Left forelimb (tissue), 1 donor: ENCODE data around the gene CAMK2A.

ENCODE experiments used
- DNase-seq: peaks from one replicate; pipeline ENCODE4 v3.0.0-alpha.2; 2018; ENCODE audit warnings: low spot score

Gene CAMK2A

DNA sequence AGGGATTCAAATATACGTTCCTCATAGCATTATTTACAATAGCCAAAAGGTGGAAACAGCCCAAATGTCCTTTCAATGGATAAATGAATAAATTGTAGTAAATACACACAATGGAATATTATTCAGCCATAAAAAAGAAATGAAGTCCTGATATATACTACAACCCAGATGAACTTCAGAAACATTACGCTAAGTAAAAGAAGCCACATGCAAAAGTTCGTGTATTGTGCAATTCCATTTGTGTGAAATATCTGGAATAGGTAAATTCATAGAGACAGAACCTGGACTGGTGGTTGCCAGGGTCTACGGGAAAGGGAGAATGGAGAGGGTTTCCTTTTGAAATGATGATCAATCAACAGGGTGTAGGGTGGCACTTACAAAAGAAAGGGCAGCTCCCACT lies 25.7 kb upstream of the CAMK2A start:
- DNase-seq: no peak

DNA sequence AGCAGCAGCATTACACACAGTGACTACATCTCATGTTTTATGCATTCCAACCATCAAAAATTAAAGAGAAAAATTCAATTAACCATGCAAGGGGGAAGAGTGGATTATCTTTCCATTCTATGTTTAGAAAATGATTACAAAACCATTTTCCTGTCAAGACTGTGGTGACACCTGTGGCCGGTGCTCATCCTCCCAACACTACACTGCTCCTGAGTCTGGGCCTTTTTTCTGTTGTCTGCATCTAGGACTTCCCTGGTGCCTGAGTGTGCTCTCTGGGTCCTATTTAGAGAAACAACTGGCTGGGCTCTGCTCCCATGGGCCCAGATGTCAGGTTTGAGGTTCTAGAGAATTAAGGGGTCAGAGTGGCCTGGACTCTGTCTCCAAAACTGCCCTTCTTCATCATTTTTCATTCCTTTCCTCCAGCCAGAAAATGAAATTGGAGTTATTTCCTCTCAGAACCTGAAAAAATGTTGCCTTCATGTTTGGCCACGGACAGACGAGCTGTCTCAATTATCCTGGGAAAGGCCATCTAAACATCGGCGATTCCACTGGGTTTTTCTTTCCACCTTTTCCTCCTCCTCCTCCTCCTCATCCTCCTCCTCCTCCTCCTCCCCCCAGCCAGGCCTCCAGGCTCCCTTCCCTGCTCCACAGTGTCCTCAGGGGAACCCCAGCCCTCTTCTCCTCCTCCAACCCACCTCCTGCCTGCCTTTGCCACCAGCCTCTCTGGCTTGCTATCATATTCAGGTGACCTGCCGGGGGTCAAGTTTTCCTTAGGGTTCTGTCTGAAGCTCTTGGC lies 24.5 kb upstream of the CAMK2A start:
- DNase-seq: no peak

DNA sequence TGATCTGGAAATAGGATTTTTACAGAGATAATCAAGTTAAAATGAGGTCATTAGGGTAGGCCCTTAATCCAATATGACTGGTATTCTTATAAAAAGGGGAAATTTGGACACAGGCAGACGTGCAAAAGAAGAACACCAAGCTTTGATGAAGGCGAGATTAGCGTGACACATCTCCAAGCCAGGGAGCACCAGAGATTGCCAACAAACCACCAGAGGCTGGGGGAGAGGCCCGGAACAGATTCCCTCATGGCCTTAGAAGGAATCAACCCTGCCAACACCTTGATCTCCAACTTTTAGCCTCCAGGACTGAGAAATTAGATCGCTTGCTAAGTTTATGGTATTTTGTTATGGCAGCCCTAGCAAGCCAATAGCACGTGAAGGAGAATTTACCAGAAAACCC lies 23.9 kb upstream of the CAMK2A start:
- DNase-seq: no peak

DNA sequence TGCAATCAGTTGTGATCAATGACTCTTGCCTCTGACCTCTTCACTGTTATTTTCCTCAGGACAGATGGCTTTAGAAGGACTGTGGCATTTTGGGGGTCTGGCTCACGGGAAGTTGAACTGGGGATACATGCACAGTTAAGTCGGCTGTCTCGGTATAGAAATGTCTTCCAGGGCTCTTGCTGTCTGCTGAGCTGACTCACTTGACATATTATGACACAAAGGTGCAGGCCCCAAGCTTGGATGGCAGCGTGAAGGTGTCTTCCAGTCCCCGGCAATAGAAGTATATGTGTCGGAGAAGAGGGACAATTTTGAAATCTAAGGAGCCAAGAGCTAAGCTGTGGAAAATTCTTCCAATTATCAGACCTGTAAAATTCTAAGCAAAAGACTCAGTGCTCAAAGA lies 22.9 kb upstream of the CAMK2A start:
- no peak for DNase-seq

DNA sequence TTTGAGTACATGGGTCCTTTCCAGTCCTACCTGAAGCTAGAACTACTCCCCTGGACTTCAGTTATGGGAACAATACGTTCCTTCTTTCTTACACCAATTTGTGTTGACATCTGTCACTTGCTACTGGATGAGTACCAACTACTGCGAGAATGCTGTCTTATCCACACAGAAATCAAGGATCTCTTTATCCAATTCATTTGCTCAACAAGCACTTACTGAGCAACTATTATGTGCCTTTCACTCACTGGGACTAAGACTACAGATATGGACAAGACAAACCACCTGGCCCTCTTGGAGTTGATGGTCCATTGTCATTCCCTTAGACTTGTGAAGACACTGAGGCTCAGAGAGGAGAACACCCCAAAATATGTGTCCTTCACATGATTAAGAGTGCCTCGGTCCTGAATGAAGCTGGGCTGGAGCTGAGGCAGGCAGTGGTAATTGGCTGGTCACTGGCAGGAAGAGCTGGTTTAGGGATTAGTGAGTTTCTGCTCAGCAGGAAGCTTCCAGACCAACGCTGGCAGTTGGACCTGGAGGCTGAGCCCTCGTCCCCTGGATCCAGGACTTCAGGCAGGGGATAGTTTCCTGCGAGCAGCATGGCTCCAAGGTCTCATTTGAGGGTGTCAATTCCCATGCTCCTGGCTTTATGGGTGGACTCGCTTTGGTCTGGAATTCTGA lies 21.6 kb upstream of the CAMK2A start:
- DNase-seq: no peak

DNA sequence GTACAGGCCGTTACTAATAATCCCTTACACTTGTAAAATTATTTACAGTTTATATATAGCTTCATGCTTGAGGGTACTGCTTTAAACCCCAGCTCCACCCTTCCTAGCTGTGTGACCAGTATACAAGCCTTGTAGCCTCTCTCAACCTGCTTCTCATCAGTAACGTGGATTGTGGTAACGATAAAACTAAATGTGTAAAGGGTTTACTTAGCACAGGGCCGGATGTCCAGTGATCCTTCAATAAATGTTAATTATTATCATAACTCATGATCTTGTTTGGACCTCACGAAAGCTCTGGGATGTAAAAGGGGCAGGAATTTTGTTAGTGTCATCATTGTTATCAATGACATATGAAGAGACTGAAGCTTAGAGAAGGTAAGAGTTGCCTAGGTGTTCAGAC lies 20.7 kb upstream of the CAMK2A start:
- DNase-seq: no peak

DNA sequence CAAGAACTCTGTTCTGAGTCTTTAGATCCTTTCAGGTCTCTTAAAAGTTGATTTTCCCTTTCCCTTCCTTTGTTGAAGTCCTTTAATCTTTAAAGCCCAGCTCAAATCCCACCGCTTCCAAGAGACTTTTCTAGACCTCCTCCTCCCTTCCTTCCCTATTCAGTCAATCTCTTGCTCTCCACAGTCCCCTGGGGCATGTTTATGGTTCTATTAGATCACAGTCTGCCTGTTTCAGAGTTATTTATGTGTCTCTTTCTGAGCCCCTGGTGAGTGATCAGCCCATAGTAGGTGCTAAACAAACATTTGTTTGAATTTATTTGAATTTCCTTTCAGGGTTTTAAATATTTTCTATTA lies 20.3 kb upstream of the CAMK2A start:
- DNase-seq: no peak

DNA sequence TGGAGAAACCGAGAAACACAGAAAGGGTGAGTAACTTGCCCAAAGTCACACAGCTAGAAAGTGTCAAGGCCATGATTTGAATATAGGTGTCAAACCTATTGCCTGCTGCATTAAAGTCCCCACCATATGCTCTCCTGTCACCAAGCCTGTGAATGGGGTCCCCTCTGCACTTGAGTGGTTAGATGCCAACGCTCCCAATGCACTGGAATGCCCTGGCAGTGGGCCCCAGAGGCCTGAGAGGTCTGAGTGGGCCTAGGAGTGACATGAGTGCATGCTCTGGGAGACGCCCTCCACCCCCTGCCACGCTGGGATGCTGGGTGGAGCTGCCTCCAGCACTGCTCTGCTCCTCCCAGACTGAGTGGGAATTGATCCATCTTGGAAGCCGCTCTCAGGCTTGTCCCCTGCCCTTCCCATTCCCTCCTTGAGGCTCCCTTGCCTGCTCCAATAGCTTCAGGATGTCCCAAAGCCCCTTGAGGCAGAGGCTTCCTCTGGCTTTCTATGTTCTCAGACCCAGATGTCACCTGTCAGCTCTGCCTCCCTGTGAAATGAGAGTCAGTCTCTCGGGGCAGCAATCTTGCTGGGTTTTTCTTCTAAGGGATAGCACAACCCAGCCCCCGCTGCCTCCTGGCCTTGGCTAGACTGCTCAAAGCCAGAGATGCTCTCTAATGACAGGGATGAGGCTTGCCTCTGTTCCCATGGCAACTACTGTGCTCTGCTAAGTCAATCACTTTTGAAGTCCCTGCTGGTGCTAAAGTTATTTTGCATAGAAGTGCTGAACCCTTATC lies 19.7 kb upstream of the CAMK2A start:
- DNase-seq: no peak

DNA sequence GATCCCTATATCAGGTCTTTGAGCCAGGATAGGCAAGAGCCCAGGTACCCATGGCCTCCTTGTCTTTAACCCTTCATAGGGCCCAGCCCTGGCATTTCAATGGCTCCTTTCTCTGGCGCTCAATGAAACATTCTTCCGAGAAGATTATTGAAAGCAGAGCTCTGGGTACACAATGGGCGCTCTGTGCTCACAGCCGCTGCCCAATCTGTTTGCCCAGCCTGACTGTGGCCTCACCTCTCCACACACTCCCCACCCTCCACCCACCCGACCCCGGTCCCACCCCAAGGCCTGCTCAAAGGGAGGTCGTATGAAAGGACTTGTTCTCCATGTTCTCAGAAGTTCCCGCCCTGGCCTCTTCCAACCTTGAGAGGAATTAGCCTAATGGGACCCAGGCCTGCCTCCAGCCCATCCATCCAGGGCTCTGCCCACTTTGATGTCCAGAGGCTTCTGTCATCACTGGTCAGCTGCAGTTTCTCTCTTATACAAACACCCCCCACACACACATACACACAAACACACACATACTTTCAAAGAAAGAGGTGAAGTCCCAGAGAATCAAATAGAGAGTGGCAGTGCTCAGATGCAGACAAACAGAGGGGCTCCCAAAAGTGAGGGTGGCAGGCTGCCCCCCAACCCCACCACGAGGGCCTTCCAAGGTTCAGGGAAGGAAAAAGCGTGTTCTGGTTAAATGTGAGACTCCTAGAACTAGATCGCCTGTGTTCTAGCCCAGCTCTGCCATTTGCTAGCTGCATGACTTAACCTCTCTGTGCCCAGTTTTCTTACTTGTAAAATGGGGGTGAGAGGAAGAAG lies 18.2 kb upstream of the CAMK2A start:
- DNase-seq: no peak

DNA sequence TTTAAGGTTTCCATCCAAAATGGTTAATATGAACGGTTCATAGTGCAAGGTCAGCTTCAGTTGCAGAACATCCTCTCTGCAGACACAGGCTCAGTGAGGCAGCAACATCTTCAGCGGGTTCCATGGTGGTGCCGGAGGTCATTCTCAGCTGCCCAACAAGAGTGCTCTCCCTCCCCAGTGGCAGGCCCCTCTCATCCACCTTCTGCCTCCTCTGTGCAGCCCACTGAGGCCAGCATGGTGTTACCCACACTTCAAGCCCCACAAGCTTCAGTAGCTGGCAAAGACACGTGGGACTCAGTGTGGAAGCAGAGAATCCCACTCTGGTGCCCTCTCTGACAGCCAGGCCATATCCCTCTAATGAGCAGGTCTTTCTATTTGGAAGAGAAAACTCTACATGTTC lies 17.2 kb upstream of the CAMK2A start:
- no peak for DNase-seq

DNA sequence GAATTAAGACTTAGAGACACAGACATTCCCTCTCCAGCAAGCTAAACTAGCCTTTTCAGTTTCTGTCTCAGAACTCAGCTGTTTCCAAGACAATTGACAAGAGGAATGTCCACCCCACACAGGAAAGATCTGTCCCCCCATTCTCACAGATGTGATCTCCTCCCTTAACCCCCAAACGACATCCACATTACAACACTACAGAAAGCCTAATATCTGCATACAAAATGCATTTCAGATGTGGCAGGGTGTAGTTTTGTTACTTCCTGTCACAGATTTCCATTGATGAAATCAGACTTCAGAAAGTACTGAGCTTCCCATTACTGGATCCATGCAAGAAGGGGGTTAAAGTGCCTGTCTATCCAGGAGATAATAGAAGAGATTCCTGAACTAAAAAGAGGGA lies 16.0 kb upstream of the CAMK2A start:
- no peak for DNase-seq

DNA sequence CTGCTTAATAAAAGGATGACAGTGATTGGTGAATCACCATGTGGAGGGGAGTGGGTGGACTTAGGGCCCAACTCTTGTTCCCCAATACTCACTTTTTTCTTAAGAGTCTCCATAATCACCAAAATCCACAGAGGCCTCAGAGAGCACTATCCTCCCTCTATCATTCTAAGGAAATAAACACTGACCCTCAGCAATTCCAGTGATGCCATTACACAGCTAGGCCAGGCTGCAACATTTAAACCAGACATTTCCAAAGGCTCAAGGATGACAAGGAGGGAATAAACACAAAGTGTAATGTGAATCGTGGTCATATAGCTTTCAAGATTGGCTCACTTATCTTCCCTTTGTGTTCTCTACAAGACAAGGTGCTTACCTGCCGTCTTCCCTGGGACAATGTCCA lies 15.5 kb upstream of the CAMK2A start:
- no peak for DNase-seq

DNA sequence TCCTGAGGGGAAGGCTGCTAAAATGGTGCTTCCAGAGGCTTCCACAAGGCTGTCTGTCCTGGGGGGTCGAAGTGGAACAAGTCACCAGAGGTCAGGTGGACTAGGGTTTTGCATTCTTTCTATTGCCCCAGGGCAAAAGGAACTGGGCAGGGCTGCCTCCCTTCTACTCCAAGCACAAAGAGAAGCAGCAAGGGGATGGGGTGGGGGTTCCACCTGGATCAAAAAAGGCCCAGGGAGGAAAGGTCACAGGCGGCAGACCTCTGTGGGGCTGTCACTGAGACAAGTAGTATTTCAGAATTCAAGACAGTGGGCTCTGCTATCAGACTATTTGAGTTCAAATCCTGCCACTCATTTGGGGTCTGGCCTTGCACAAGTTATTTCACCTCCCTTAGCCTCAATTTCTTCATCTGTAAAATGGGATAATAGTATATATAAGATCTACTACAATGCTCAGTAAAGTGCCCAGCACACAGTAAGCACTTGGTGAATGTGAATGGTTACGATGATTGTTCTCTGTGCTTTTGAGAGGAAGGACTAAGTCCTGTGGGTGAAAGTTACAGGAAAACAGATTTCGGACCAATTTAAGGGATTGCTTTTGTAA lies 15.0 kb upstream of the CAMK2A start:
- no peak for DNase-seq

DNA sequence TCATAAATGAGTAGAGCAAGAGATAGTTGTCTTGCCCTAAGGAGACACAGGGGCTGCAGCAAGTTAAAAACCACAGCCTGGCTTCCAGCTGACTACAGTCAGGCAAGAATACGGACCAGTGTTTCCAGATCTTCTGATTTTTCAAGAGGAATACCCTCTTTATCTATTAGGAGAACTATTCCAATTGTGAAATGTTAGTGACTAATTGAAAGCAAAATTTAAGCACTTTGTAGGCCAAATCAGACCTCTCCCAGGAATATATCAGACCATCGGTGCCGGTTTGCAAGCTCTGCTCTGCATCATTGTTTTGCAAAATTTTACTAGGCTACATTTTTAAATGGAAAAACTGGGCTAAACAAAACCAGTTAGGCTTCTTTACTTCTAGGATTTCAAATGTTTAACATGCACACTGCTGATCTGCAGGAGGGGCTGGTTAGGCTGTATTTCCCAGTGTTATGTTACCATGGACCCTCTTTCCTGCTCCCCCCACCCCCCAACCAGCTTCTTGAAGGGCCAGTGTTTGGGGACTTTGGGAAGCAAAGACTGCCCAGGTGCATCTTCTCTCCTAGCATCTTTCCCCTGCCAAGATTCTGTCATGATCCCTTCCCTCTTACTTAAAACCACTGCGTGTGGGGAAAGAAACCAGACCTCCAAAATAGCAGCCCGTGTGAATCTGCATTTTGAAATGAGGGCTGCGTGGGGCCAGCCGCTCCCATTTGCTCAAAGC lies 14.2 kb upstream of the CAMK2A start:
- no peak for DNase-seq

DNA sequence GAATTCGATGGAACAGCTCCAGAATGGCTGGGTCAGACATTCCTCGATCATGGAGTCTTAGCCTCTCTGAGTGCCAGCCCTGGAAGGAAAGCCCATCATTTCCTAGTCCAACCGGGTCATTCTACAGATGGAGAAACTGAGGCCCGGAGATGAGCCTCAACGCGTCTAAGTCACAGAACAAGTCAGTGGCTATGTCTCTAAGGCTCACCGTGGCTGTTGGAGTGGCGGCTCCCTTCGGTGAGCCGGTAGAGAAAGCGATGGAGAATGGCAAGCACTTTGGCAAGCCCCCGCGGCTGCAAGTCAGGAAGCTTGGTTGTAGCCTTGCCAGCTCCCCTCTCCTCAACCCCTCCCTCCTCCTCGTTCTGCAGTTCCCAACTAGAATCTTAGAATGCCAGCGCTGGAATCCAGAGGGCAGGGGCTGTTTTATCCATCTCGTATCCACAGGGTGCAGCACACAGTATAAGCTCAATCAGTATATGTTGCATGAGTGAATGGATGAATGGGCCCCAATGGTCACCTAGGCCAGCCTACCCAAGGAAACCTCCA lies 13.6 kb upstream of the CAMK2A start:
- DNase-seq: no peak

DNA sequence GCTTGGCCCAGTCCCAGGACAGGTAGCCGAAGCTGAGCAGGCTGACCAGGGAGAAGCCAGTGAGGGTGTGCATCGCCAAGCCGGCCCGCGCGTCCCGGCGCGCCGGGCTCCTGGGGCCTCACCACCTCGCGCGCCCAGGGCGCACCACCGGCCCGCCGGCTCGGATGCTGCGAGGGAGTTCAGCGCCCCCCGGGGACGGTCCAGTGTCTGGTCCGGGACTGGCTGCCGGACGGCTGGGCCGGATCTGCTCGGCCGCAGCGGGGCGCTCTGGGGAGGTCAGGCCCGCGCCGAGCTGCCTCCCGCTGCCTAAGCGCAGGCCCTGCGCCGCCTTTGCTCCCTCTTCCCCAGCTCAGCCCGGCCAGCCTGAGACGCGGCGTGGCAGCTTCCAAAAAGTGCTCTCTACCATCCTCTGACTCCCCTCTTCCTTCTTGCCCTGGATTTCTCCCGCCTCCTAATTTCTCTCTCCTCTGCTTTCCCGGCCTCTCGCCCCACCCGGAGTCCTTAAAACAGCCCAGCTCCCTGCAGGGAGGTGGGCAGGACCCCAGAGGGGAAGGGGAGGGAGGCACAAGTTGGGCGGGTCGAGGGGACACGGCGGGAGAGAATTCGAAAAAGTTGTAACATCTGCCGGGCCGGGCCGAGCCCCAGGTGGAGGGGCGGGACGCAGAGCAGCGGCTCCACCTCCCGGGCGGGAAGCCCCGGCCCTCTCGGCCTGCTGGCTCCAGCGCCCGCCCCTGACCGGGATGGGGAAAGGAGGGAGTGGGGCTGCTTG lies 12.9 kb upstream of the CAMK2A start, which contains the start of gene ARSI:
Gene ARSI (minus strand): TSS at position 605 of the 769 bp plus-strand sequence. CDS start 532 bp downstream, at position 73.
- peak; percentile 90 for DNase-seq

DNA sequence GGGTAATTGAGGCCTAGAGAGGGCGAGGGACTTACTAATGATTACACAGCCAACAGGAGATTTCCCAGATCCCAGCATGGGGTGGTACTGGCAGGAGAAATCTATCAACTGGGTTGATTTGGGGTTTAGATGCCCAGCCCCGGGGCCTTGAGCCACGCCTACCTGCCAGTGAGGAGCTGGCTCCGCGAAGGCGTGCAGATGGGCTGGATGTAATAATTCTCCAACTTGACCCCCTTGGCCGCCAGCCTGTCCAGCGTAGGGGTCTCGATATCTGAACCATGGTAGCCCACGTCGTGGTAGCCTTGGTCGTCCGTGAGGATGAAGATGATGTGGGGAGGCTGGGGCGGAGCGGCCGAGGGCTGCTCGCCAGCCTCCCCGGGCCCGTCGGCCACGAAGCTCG lies 12.3 kb upstream of the CAMK2A start:
- DNase-seq: no peak

DNA sequence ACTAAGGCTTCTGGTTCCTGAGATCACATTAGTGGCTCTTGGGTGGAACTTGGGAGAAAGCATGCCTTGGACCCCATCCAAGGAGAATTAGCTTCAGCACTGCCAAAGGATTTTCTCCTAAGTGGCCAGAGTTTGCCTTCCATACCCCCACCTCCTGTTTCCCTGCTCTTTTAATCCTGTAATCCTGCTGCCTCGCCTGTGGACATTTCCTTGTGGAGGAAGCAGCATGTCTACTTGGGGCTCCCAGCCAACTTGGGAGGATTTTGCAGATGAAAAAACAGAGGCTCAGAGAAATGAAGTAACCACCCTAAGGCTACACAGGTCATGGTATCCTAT lies 11.6 kb upstream of the CAMK2A start:
- no peak for DNase-seq

DNA sequence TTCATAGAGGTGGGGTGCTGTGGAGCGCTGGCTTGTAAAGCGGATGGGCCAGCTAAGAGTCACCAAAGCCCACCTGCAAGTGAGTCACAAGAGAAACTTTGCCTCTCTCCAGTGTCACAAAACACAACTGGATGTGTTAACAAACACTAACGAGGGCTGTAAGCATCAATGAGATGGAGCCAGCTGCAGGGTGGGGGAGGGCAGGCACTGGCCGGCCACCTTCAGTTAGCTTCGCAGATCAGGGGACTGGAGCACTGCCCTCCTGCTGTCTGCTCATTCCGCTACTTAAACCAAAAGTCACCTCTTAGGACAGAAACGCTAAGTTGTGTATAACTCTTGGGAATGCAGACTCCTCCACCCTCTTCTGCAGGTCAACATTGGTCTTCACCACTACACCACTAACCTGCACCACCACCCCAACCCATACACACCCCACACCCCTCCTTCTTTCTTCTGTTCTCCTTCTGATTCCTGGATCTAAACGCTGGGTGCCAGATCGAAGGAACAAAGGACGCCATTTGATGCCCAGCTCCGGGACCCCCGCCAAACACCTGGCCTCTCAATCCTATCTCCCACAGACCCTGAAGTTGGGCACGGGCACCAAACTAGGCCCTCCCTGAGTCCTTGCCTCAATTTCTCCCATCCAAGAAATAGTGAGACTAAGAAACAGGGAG lies 11.1 kb upstream of the CAMK2A start:
- no peak for DNase-seq
